Pancreas (tissue), 10 donors: ENCODE data around the gene ASB3. TPM values are rescaled to one million over a fixed set of nuclear protein-coding genes. Genes with fewer than 3 reads are reported as not detected.
"Not testable (repeated sequence)": the region's sequence is repeated elsewhere in the genome, so short reads cannot be mapped to it uniquely, and the experiment has no call there.

ENCODE experiments used
- ATAC-seq, 4 donors: fragments of 200-7000 bp; cut with Tn5 transposase; one replicate each; pipeline versions ENCODE4 v1.8.0 to v1.9.1; 2020; ENCODE audit warnings: mild to moderate bottlenecking in 4 of 4, moderate library complexity in 4 of 4
- DNase-seq, 6 donors: peaks; one replicate each; pipeline ENCODE4 v3.0.0-alpha.2; 2020
- FAIRE-seq: peaks from 2 replicates; lab custom pipeline; 2012; peaks lifted over from hg19 to GRCh38; lab: Jason Lieb, UNC
- H3K27ac ChIP-seq, 4 donors: fragments of 200-600 bp; sonication (generic); 1 replicate in 3 of 4; 2 replicates in 1 of 4; pipeline versions ENCODE4 v1.5.0 to v1.8.0; 2020
- H3K27me3 ChIP-seq, 4 donors: fragments of 200-600 bp; one replicate each; pipeline ENCODE4 v1.8.0; 2021
- H3K36me3 ChIP-seq, 3 donors: fragments of 200-600 bp; sonication (generic) in 1 of 3; one replicate each; pipeline versions ENCODE4 v1.5.0 to v1.8.0; 2020 to 2021
- H3K4me1 ChIP-seq, 3 donors: fragments of 200-600 bp; one replicate each; pipeline ENCODE4 v1.8.0; 2021
- H3K4me3 ChIP-seq, 4 donors: fragments of 200-600 bp; sonication (generic) in 2 of 4; one replicate each; pipeline versions ENCODE4 v1.5.0 to v1.8.0; 2020 to 2021
- H3K9me3 ChIP-seq, 4 donors: fragments of 200-600 bp; one replicate each; pipeline ENCODE4 v1.8.0; 2021
- whole genome bisulfite sequencing, 2 donors: extraction: QIAGEN DNeasy Blood & Tissue Kit; methylation state at CpG; one replicate each; pipeline ENCODE4 v1.1.7; 2013; 5-methylcytosine and 5-hydroxymethylcytosine counted together
- intact Hi-C, 3 donors: fragments of 100-400 bp; cut with DNase I; formaldehyde crosslinking; loops; one replicate each; pipeline versions ENCODE4 v1.11.1 to v1.14.2; 2022
- polyA plus RNA-seq, 2 donors: library from polyadenylated mRNA; stranded (reverse); fragments of 200-250 nt; gene quantifications; one replicate each; pipeline ENCODE4 v1.2.3, GENCODE V29; 2013
- total RNA-seq, 6 donors: library from RNA; stranded (reverse); fragmentation: NEBNext Ultra II Directional in 4 of 6; extraction: Animal tissue kit (Norgen Biotek cat#: 25700) in 4 of 6; gene quantifications; one replicate each; pipeline versions ENCODE4 v1.2.1 to v1.2.4, GENCODE V29; 2021 to 2023
- TF ChIP-seq, protein P1 (sequence below), 4 donors: fragments of 200-600 bp; sonication (generic) in 3 of 4; IDR thresholded peaks; one replicate each; pipeline versions ENCODE4 v1.5.0 to v1.8.0; 2021; ENCODE audit warnings: antibody characterized with exemption in 4 of 4
- donor health status: healthy with polysubstance abuse.
- donor health status: DM: no; HTN: no; CAD: no; lungs with moderate emphysema.
- donor health status: DM: no; HTN: no; CAD: no.
- donor health status: control.
- donor health status: control.
- donor health status: Bipolar disorder and iron deficiency.
- donor health status: DM: yes; HTN: yes; CAD: no.
- donor health status: DM: no; HTN: no; CAD: no.
- donor health status: DM: no; HTN: no; CAD: no.
- donor health status: DM: yes; HTN: yes; CAD: no.

The ASB3 gene
- total and polyA plus RNA-seq, 8 donors, result 4.3 to 10.1 (median 7.2) TPM

DNA sequence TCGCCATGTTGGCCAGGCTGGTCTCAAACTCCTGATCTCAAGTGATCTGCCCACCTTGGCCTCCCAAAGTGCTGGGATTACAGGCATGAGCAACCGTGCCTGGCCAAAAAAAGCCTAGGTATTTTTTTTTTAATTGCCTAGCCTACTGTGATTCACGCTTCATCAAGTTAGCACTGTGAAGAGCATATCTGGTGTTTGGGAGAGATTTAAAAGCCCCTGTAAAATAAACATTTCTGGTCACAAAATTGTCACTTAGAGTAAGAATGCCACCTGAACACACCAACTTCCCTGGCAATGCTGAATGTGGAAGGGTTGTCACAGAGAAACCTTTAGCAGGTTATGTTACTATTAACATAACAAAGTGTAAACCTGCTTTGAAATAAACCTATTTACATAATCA is 58.8 kb downstream of the ASB3 start:
- Histone ChIP-seq H3K27ac (no peak overlapping the region), H3K27me3 (no peaks in the 10 kb centered on the region), H3K36me3 (no peaks in the 10 kb centered on the region), H3K4me1 (no peaks in the 10 kb centered on the region), H3K9me3 (no peaks in the 10 kb centered on the region), H3K4me3 (no peak overlapping the region)
- TF ChIP-seq, protein P1, sequence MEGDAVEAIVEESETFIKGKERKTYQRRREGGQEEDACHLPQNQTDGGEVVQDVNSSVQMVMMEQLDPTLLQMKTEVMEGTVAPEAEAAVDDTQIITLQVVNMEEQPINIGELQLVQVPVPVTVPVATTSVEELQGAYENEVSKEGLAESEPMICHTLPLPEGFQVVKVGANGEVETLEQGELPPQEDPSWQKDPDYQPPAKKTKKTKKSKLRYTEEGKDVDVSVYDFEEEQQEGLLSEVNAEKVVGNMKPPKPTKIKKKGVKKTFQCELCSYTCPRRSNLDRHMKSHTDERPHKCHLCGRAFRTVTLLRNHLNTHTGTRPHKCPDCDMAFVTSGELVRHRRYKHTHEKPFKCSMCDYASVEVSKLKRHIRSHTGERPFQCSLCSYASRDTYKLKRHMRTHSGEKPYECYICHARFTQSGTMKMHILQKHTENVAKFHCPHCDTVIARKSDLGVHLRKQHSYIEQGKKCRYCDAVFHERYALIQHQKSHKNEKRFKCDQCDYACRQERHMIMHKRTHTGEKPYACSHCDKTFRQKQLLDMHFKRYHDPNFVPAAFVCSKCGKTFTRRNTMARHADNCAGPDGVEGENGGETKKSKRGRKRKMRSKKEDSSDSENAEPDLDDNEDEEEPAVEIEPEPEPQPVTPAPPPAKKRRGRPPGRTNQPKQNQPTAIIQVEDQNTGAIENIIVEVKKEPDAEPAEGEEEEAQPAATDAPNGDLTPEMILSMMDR (IDR thresholded peaks at IDR 0.05), result no peak
- intact Hi-C loops, result no loop called here
- ATAC-seq (peak in 2 of 4 donors; percentile 52 to 75), FAIRE-seq (no peak), DNase-seq (no peak)
- 94 to 95% methylated on average over 3 of the region's 3 CpGs for WGBS, 2 donors

DNA sequence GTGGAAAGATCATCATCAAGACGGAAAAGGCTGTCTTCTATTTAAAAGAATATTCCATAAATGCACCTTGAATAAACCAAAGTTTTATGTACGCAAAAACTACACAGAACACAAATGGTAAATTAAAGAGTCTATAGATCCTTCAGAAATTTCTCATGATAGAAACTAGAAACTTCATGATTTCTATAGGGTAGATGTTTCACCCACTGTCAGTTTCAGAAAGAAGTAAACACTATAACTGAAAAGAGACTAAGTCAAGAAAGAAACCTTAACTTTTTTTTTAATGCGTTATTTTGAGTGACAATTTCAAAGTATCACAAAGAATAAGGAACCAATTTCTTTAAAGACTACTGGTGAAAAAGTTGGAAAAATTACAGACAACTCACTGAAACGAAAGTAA is 61.1 kb downstream of the ASB3 start:
- no peak overlapping the region for H3K27ac ChIP-seq
- no peaks in the 10 kb centered on the region for H3K9me3 ChIP-seq
- DNase-seq (no peak), ATAC-seq (no peak), FAIRE-seq (peak; percentile 9)
- H3K4me3 ChIP-seq, result no peak overlapping the region
- TF ChIP-seq, protein P1 (IDR thresholded peaks at IDR 0.05), result no peak
- H3K27me3 ChIP-seq, result no peaks in the 10 kb centered on the region
- intact Hi-C loops, result no loop called here
- WGBS, 2 donors, result 91 to 92% methylated on average over 4 of the region's 4 CpGs
- H3K36me3 ChIP-seq, result no peaks in the 10 kb centered on the region
- H3K4me1 ChIP-seq, result no peaks in the 10 kb centered on the region

DNA sequence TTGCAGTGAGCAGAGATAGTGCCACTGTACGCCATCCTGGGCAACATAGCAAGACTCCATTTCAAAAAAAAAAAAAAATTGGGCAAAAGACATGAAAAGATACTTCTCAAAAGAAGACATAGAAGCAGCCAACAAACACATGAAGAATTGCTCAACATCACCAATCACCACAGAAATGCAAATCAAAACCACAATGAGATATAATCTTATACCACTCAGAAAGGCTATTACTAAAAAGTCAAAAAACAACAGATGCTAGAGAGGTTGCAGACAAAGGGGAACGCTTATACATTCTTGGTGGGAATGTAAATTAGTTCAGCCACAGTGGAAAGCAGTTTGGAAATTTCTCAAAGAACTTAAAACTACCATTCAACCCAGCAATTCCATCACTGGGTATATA is 62.2 kb downstream of the ASB3 start:
- TF ChIP-seq, protein P1 (IDR thresholded peaks at IDR 0.05), result no peak
- H3K27ac ChIP-seq, result no peak overlapping the region
- H3K36me3 ChIP-seq, result no peaks in the 10 kb centered on the region
- no peak for FAIRE-seq
- WGBS, 2 donors, result 90 to 98% methylated on average over 2 of the region's 2 CpGs
- no peaks in the 10 kb centered on the region for H3K9me3 ChIP-seq
- intact Hi-C loops, result no loop called here
- DNase-seq, result no peak
- no peak for ATAC-seq
- H3K4me3 ChIP-seq, result no peak overlapping the region
- H3K4me1 ChIP-seq, result no peaks in the 10 kb centered on the region
- no peaks in the 10 kb centered on the region for H3K27me3 ChIP-seq

DNA sequence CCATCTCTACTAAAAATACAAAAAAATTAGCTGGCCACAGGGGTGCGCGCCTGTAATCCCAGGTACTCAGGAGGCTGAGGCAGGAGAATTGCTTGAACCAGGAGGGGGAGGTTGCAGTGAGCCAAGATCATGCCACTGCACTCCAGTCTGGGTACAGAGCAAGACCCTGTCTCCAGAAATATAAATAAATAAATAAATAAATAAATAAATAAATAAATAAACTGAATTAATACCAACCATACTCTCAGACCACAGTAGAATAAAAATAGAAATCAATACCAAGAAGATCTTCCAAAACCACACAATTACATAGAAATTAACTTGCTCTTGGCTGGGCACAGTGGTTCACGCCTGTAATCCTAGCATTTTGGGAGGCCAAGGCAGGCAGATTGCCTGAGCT is 65.8 kb downstream of the ASB3 start:
- H3K27me3 ChIP-seq, ATAC-seq, intact Hi-C loops, H3K27ac ChIP-seq, H3K4me3 ChIP-seq, H3K4me1 ChIP-seq, H3K9me3 ChIP-seq, H3K36me3 ChIP-seq, FAIRE-seq, DNase-seq: not testable (repeated sequence)
- WGBS, 2 donors, result 97 to 100% methylated on average over 3 of the region's 3 CpGs

DNA sequence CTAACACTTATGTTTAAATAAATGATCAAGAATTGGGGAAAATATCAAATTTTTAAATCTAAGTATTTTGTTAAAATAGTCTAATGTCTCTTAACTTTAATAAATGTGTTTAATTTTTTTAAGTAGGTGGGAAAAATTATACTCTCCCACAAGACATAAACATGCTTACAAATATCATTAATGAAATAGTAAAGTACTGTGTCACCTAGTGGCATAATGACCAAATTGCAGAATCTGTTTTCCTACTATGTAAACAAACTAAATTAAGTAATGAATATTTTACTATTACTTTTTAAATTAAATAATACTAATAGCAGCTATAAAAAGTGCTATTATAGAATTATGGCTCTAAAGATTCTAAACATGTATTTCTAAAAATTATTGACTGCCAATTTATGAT is 71.2 kb downstream of the ASB3 start:
- Histone ChIP-seq H3K9me3 (no peaks in the 10 kb centered on the region), H3K27me3 (no peaks in the 10 kb centered on the region), H3K36me3 (no peaks in the 10 kb centered on the region), H3K27ac (no peak overlapping the region), H3K4me3 (no peak overlapping the region), H3K4me1 (no peaks in the 10 kb centered on the region)
- TF ChIP-seq, protein P1 (IDR thresholded peaks at IDR 0.05), result peak in 2 of 4 donors; percentile 21 to 33
- FAIRE-seq (peak; percentile 59), DNase-seq (no peak), ATAC-seq (peak in 1 of 4 donors; percentile 51)
- intact Hi-C loops, result no loop called here
